ENCODE results near the gene TACC2.
"Not testable (repeated sequence)": the region's sequence is repeated elsewhere in the genome, so short reads cannot be mapped to it uniquely, and the experiment has no call there.

TACC2 gene

GRCh38 chr10:122194251-122194650 lies 205.3 kb downstream of the TACC2 start:
- DNase-seq (ENCODE audit: low read depth, low spot score): no peak

- no peak for DNase-seq (ENCODE audit: low read depth, low spot score)
Measured at GRCh38 chr10:122196218-122196617, 207.3 kb downstream of the TACC2 start.

DNA sequence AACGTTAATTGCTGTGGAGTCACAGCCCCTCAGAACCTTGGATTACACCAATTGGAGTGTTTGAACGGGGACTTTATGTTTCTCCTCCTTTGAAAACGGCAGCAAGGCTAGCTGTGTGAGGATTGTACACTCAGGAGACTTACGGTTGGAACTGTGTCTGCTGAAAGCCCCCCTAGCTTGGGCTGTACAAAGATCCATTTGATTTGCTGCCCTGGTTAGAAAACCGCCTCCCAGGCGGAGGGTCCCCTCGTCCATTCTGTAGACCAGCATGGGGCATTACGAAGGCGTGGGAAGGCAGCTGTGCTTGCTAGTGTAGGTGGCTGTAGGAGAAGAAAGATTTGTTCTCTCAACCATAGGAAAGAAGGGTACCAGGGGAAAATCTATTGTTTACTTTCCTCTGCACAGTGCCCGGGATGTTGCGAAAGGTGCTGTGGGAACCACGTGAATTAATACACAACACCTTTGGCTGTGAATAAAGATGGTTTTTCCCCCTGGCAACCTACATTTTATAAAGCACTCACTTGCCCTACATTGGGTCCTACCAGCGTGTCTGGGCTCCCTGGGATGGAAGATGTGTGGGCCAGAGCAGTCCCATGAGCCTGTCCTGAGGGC lies 208.8 kb downstream of the TACC2 start:
- DNase-seq (ENCODE audit: low read depth, low spot score): no peak

DNA sequence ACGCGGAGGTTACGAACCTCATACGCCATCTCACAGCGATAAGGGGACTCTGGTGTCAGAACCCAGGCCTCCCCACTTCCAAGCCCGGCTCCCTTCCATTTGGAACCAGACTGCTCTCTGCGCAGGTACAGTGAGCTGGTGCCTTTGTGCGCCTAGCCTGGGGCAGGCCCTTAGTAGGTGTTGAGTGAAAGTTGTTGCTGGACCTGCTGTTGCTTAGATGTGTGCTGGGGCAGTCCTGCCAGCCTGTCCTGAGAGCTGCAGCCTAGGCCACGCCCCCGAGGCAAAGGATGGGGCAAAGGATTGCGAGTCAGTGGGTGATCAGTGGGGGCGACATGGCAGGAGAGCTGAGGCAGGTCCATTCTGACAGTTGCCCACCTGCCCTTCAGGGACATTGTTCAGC lies 209.7 kb downstream of the TACC2 start:
- DNase-seq (ENCODE audit: low read depth, low spot score): no peak

- DNase-seq (ENCODE audit: low read depth, low spot score): no peak
Measured at GRCh38 chr10:122199070-122199469, 210.1 kb downstream of the TACC2 start.

GRCh38 chr10:122199689-122200088 lies 210.7 kb downstream of the TACC2 start:
- DNase-seq (ENCODE audit: low read depth, low spot score): no peak

GRCh38 chr10:122201401-122201800 lies 212.4 kb downstream of the TACC2 start:
- DNase-seq (ENCODE audit: low read depth, low spot score): no peak

DNA sequence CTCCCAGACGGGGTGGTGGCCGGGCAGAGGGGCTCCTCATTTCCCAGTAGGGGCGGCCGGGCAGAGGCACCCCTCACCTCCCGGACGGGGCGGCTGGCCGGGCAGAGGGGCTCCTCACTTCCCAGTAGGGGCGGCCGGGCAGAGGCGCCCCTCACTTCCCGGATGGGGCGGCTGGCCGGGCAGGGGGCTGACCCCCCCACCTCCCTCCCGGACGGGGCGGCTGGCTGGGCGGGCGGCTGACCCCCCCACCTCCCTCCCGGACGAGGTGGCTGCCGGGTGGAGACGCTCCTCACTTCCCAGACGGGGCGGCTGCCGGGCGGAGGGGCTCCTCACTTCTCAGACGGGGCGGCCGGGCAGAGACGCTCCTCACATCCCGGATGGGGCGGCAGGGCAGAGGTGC lies 214.2 kb downstream of the TACC2 start:
- not testable (repeated sequence) for DNase-seq (ENCODE audit: low read depth, low spot score)

DNA sequence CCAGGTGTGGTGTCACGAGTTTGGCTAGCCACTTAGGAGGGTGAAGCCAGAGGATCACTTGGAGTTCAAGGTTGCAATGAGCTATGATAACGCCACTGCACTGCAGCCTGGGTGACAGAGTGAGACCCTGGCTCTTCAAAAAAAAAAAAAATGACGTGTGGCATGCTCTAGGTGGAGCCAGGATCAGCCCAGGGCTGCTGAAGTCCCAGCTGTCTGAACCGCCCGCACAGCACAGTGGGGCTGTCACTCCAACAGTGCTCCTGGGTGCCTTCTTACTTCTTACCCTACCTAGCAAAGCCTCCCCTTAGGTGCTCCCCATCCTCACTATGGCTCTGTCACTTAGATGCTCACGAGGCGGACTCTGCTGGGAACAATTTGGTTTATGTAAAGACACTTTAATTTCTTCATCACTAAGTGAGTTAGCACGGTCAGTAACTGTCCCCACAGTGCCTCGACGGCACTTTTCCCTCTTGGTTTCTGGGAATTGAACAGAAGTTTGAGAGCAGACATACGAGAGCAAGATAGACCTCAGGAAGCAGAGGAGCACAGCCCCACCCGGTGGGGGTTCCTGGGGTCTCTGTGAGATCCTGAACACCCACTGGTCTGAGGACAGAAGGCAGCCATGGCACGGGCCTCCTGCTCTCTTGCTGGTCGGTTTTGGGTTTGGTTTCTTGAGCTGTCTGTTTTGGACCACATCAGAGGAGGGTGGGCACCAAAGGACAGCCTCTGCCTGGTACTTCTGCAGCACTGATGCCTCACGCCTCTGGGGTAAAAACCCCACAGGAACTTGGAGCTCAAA lies 215.9 kb downstream of the TACC2 start:
- no peak for DNase-seq (ENCODE audit: low read depth, low spot score)

DNA sequence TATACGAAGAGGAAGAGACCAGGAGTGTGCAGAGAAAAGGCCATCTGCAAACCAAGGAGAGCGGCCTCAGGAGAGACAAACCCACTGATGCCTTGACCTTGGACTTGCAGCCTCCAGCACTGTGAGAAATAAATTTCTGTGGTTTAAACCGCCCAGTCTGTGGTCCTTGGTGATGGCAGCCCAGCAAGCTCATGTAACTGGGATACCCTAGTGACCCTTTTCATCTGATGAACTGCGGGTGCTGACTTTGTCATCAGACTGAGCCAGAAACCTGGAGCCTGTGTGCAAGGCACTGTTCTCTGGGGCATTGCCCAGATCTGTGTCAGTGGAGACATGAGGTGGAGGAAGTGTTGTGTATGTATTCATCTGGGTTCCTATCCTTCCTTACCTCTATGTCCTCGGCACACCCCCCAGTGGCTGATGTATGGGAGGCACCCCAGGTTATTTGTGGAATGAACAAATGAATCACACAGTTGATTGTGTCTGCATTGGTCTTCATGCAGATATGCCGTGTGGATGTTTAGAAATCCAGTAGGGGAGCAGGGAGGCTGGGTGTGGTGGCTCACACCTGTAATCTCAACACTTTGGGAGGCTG lies 217.6 kb downstream of the TACC2 start:
- DNase-seq (ENCODE audit: low read depth, low spot score): no peak

DNA sequence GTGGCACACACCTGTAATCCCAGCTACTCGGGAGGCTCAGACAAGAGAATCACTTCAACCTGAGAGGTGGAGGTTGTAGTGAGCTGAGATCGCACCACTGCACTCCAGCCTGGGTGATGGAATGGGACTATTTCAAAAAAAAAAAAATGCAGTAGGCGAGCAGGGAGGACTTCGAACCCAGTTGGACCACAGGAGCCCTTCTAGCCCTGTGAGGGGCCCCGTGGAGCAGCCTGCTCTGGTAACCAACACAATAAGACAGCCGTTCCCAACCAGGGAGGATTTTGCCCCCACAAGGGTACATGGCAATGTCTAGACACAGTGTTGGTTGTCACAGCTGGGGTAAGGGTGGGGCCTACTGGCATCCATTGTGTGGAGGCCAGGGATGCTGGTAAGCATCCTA lies 218.2 kb downstream of the TACC2 start:
- DNase-seq (ENCODE audit: low read depth, low spot score): no peak

- DNase-seq (ENCODE audit: low read depth, low spot score): no peak
Measured at GRCh38 chr10:122207596-122207995, 218.6 kb downstream of the TACC2 start.

DNA sequence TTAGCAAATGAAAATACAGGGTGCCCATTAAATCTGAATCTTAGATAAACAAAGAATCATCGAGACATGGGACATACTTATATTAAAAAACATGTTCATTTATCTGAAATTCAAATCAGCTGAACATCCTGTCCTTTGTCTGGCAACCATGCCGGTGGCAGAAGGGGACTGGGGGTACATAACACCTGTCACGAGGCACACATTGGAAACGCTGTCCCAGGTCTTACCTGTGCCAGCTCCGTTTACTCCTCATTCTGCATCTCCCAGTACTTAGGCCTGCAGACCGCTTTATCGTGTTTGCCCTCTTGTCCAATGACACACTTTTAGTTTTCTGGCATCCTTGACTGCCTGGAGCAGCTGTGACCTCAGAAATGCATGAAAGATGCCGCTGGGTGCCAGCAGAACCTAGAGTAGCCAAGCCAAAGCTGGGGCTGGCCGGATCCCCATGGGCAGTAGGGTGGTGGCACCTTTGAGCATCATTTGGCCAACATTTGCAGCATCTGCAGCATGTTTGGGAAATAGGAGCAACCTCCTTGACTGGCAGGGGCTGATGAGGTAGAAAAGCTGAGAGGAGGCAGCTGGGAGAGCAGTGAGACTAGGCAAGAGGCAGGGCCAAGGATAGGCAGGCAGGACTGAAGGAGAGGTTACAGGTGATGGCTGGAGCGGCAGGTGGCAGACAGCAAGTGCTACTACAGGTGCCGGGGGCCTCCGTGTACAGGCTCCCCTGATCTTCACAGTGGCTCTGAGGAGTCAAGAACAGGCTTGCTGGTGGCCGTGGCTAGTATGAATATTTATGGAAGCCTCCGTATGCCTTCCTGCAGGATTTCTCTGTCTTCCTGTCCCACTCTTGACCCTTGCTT lies 219.8 kb downstream of the TACC2 start:
- no peak for DNase-seq (ENCODE audit: low read depth, low spot score)

DNA sequence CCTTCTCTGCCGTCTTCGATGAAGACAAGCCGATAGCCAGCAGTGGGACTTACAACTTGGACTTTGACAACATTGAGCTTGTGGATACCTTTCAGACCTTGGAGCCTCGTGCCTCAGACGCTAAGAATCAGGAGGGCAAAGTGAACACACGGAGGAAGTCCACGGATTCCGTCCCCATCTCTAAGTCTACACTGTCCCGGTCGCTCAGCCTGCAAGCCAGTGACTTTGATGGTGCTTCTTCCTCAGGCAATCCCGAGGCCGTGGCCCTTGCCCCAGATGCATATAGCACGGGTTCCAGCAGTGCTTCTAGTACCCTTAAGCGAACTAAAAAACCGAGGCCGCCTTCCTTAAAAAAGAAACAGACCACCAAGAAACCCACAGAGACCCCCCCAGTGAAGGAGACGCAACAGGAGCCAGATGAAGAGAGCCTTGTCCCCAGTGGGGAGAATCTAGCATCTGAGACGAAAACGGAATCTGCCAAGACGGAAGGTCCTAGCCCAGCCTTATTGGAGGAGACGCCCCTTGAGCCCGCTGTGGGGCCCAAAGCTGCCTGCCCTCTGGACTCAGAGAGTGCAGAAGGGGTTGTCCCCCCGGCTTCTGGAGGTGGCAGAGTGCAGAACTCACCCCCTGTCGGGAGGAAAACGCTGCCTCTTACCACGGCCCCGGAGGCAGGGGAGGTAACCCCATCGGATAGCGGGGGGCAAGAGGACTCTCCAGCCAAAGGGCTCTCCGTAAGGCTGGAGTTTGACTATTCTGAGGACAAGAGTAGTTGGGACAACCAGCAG lies 221.7 kb downstream of the TACC2 start:
- no peak for DNase-seq (ENCODE audit: low read depth, low spot score)

GRCh38 chr10:122213364-122213763 lies 224.4 kb downstream of the TACC2 start:
- no peak for DNase-seq (ENCODE audit: low read depth, low spot score)

DNA sequence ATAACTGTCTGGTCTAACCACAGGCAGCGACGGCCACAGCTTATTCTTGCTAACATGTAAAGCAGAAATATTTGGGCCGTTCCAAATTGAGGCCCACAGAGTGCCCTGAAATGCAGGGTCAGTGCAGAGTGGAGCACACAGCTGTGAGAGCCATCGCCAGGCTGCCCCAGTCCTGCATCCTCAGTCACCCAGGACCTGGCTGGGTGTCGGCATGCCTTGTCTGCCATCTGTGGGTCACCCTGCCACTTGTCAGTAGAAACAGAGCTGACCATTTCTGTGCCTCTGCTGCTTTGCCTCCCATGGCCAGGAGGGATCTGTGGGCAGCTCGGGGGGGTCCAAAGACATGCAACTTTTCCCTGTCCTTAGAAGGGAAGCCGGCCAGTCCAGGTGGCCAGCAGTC lies 224.8 kb downstream of the TACC2 start:
- DNase-seq (ENCODE audit: low read depth, low spot score): no peak

DNA sequence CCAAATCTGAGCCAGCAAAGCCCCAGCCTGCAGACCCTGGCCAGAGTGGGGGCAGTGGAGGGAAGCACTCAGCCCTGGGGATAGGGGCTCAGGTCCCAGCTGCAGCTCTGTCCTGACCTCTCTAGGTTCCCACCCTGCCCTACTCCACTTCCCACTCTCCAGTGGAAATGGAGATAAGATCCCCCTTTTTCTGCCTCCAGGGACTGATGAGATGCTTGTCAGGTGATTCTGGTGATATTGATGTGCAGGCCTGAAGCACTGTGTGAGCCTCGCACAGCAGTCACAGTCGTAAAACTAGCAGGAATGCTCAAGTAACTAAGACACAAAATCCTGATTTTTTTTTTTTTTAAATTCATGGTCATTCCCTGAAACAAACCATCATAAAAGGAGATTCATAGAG lies 227.1 kb downstream of the TACC2 start:
- no peak for DNase-seq (ENCODE audit: low read depth, low spot score)

DNA sequence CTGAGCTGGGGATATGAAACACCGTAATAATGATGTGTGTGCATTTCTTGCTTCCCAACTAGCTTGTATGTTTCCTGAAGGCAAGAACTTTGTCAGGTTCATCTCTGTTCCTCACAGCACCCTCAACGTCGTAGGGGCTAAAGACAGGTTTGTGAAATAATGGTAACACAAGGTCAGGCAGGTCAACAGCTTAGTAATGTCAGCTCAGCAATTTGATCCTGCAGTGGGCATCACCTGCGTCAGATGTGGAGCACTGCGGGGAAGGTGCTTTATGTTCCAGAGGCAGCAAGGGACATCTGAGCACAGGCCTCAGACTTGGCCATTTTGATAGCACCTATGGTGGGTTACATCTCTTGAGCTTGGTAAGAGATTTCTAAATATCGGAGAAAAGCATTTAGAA lies 230.4 kb downstream of the TACC2 start:
- no peak for DNase-seq (ENCODE audit: low read depth, low spot score)

DNA sequence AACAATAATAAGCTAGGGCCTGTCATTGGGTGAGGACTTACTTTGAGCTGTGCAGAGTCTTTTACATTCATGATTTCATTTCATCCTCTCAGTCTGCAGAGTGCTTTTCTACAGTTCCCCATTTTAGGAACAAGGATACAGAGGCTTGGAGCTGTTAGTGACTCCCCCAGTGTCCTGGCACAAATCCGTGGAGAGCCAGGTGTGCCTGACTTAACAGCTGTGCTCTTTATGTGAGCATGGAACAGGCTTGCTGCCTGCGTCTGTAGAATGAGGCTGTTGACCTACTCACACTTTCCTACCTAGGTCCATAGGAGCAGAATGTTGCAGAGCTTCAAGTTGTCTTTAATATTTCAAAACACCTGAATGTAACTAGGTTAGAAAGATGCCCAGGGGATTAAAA lies 231.8 kb downstream of the TACC2 start:
- DNase-seq (ENCODE audit: low read depth, low spot score): no peak

DNA sequence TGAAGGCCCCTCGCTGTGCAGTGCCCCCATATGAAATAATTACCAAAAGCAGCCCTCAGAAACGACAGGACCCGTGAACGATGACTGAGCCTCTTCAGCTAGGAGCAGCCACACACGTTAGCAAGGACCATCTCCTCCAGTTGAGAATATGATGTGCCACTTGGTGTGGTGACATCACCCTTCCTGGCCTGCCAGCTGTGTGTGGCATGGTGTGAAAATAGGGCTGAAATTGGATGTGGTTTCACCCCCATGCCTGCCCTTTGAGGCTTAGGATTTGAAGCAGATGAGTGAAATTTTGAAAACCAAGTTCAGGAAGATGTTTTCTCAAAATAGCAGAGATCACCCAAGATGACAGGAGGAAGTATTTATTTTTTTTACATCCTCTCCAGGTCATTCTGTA lies 233.0 kb downstream of the TACC2 start:
- no peak for DNase-seq (ENCODE audit: low read depth, low spot score)

- DNase-seq (ENCODE audit: low read depth, low spot score): no peak
Measured at GRCh38 chr10:122222638-122223037, 233.7 kb downstream of the TACC2 start.

All from iPS DF 19.7 (cell line).